ENCODE data around the gene CLNK.

GRCh38 chr4:10589321-10589720 lies 95.2 kb downstream of the CLNK start:
- TF ChIP-seq CTCF (IDR thresholded peaks at IDR 0.05) (no peak), POLR2A (IDR thresholded peaks at IDR 0.05) (no peak), POLR2AphosphoS5 (IDR thresholded peaks at IDR 0.05; ENCODE audit: insufficient read depth in 1 of 2, low read depth in 1 of 2) (no peak)
